Epithelial cell of esophagus (primary cell): ENCODE data around the gene MYBPC2.

Experiments used
- DNase-seq: peaks from one replicate; pipeline ENCODE4 v3.0.0; 2010; ENCODE audit warnings: low read depth
- H3K4me3 ChIP-seq: 2 replicates; pipeline ENCODE4 v1.5.1; 2011; ENCODE audit warnings: mild to moderate bottlenecking, low read length, control low read depth
- TF ChIP-seq, protein P1 (sequence below): IDR thresholded peaks from 2 replicates; pipeline ENCODE4 v1.5.1; 2011; ENCODE audit warnings: low read depth, mild to moderate bottlenecking, low read length, control low read depth, inconsistent platforms; ENCODE audit not compliant: insufficient read depth; ENCODE audit errors: missing control alignments

MYBPC2 gene

DNA sequence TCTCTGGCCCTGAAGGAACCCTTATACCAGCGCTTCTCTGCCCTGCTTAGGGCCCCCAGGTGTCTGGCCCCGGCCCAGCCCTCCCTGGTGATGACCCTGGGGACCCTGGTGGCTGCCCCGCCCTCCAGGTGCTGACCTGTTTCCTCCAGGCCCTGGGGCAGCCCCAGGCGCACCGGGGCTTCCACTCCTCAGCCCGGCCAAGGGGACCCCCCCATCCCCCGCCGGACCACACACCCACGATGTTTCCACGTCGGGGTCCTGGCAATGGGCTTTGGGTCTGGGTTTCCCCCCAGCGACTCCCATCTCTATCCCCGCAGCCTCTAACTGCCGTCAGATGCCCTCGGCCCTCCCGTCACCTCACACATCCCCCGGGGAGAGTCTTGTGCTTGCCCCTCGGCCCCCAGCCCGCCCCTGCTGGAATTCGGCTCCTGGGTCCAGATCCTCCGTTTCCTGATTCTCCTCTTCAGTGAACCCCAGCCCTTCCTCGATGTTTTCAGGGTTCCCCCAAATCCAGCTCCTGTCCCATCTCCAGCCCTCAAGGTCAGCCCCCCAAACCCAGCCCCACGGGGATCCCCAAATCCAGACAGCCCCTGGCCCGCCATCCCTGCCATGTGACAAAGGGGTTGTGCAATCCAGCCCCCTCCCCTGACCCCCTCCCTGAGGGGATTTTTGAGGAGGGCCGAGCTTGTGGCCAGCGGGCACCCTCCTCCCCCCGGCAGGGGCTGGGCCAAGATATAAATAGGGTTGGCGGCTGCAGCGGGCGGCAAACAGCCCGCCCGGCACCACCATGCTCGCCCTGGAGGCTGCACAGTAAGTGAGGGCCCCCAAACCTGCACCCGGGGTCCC, 14.3 kb upstream of the MYBPC2 start, which contains the start of gene SPIB:
Gene SPIB, plus strand, starts transcription at position 763 of the 846 bp plus-strand sequence. Its CDS starts 25 bp downstream, at position 788.
- H3K4me3 ChIP-seq = no peak within 1 kb of the TSS
- TF ChIP-seq, protein P1, sequence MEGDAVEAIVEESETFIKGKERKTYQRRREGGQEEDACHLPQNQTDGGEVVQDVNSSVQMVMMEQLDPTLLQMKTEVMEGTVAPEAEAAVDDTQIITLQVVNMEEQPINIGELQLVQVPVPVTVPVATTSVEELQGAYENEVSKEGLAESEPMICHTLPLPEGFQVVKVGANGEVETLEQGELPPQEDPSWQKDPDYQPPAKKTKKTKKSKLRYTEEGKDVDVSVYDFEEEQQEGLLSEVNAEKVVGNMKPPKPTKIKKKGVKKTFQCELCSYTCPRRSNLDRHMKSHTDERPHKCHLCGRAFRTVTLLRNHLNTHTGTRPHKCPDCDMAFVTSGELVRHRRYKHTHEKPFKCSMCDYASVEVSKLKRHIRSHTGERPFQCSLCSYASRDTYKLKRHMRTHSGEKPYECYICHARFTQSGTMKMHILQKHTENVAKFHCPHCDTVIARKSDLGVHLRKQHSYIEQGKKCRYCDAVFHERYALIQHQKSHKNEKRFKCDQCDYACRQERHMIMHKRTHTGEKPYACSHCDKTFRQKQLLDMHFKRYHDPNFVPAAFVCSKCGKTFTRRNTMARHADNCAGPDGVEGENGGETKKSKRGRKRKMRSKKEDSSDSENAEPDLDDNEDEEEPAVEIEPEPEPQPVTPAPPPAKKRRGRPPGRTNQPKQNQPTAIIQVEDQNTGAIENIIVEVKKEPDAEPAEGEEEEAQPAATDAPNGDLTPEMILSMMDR = no peak
- DNase-seq = no peak

DNA sequence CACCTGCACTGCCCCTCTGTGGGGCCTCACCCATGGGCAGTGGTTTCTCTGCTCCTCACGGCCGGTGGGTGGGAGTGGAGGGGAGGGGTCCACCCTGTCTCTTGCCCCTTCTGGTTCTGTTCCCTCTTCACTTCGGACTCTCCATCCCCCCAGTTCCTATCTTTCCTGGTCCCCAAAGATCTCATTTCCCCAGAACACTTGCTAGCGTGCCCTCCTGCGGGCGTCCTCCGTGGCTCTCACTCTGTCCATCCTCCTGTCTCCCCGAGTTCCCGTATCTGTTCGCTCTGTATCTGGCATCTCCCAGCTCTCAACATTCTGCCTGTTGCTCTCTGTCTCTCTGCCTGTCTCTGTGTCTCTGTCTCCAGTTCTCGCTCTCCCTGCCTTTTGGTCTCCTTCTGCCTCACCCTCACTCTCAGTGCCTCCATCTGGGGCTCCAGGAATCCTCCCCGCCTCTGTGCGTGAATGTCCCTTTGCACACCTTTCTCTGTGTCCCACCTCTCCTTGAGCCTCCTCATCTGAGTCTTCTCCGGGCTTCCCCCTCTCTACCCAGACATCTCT, 13.6 kb upstream of the MYBPC2 start:
- TF ChIP-seq, protein P1 = no peak
- no peak for DNase-seq
- H3K4me3 ChIP-seq = no peak overlapping the region

DNA sequence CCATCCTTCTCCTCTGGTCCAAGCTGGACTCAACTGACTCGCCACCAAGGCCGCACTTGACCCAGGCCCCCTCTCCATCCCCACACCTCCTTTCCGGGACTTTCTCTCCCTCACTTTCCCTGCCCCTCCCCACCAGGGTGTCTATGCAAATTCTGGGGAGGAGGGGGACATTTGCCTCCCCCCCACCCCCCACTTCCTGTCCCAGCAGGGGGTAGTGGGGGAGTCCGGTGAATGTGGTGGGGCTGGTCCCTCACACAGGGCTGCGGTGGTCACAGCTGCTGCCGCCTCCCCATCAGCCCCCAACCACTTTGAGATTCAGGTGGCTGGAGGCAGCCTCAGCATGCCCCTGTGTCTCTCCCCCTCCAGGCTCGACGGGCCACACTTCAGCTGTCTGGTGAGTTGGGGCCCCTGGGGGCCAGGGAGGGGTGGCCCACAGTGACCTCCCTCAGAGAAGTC, 13.1 kb upstream of the MYBPC2 start:
- TF ChIP-seq, protein P1 = no peak
- no peak overlapping the region for H3K4me3 ChIP-seq
- DNase-seq = no peak

DNA sequence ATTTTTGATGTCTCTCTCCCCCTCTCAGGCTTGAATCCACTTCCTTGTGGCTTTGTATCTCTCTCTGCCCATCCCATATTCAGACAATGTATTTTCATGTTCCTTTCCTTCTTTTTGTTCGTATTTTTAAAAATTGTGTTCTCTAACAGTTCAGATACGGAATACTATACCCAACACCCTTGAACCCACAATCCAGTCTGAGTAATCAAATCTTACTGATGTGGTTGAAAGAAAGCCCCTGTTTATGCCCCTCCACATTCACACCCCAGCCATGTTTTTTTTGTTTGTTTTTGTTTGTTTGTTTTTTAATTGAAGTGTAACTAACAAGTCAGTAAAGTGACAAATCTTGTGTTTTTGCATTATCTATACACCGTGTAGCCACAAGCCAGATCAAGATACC, 12.6 kb upstream of the MYBPC2 start:
- TF ChIP-seq, protein P1 = no peak
- no peak overlapping the region for H3K4me3 ChIP-seq
- DNase-seq = no peak

DNA sequence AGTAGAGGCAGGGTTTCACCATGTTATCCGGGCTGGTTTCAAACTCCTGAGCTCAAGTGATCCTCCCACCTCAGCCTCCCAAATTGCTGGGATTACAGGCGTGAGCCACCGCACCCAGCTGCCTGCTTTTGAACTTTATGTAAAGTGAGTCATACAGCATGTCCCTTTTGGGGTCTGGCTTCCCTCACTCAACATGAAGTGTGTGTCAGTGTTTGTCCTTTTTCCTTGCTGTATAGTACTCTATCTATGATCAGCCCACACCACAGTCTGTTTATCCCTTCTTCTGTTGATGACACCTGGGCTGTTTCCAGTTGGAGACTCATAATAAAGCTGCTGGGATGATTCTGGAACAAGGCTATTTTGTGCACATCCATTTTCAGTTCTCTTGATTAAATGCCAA, 11.9 kb upstream of the MYBPC2 start:
- H3K4me3 ChIP-seq = no peak overlapping the region
- TF ChIP-seq, protein P1 = no peak
- no peak for DNase-seq

DNA sequence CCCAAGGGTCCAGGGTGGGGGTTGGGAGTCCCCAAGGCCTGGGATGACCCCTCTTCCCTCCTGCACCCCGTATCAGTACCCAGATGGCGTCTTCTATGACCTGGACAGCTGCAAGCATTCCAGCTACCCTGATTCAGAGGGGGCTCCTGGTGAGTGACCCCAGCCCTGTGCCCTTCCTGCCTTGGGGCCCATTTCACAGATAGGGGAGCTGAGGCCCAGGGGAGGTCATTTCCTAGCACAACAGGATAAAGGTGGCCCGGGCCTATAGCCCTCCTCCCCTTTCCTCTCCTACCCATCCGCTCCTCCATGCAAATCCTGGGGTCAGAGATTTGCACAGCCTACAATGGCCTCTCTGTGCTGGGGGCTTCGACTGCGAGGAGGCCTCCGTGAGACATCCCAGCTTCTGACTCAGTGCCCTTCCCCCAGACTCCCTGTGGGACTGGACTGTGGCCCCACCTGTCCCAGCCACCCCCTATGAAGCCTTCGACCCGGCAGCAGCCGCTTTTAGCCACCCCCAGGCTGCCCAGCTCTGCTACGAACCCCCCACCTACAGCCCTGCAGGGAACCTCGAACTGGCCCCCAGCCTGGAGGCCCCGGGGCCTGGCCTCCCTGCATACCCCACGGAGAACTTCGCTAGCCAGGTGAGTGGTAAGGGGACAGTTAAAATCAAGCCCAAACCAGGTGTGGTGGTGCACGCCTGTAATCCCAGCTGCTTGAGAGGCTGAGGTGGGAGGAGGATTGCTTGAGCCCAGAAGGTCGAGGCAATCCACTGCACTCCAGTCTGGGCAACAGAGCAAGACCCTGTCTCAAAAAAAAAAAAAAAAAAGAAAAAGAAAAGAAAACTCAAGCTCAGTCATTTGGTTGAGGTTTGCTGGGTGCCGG, 10.1 kb upstream of the MYBPC2 start:
- TF ChIP-seq, protein P1 = no peak
- DNase-seq = no peak
- H3K4me3 ChIP-seq = no peak overlapping the region
